Measurements from ENCODE around the gene DUSP10.
A peak's percentile ranks its signal among the peaks of the same experiment; 100 is the strongest.

DUSP10 gene

DNA sequence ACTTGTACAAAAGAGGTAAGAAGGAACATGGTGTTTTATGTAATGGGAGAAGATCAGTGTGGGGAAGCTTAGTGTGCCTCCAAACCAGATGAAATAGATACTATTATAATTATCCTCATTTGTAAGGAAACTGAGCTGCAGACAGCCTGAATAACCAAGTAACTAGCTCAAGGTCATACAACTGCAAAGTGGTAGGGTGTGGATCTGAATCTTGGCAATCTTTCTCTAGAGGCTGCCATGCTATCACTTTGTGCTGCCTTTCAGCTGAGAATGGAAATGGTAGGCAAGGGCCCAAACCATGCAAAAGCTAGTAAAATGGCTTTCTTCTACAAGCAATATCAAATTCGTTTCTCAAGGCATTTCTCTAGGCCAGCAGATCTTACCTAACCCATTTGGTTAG is 51.0 kb downstream of the DUSP10 start:
- no peak for DNase-seq

DNA sequence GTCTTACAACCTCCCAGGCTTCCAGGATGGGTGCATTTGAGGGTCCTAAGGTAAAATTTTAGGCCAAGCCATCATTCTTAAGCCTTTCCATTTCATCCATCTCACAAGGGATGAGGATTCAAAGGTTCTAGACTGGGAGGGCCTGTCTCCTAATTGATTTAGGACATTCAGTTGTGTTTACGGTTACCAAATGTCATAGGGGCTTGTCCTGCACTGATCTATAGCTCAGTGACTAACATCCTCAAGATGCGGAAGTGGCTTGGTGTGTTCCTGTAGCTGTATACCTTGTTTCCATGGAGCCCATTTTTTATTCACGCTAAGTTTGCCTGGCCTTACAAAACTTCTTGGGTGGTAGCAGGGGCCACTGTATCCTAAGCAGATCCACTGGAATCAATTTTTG is 52.8 kb downstream of the DUSP10 start:
- DNase-seq = no peak

- no peak for DNase-seq
These were observed 53.4 kb downstream of the DUSP10 start for GRCh38 chr1:221688488-221688843.

DNA sequence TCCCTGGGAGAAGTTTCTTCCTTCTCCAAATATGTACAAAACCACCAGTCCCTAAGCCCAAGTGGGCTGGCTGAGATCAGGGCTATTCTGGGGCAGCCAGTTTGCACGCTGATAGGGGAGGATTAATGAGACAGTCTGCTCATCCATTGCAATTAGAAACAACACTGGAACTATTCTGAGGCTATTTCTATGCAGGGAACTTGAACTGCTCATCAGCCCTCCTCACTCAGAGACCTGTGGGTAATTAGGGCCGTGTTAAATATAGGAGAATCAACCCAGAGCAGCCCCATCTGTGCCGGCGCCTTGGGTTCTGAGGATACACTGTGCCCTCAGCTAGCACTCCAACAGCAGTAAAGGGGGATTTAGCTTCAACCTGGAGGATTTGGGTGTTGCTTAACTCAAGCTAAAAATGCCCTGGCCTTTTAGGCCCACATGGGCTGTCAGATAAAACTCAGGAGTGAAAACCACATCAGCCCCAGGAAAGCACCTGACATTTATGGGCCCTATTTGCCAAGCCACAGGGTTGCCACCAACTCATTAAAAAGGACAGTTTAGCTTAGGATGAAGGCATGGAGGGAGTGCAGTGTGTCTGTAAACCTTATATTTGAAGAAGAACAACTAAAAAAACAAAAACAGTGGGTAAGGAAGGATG is 53.9 kb downstream of the DUSP10 start:
- DNase-seq = no peak

- DNase-seq = no peak
These were observed 58.2 kb downstream of the DUSP10 start for GRCh38 chr1:221683681-221684080.

DNA sequence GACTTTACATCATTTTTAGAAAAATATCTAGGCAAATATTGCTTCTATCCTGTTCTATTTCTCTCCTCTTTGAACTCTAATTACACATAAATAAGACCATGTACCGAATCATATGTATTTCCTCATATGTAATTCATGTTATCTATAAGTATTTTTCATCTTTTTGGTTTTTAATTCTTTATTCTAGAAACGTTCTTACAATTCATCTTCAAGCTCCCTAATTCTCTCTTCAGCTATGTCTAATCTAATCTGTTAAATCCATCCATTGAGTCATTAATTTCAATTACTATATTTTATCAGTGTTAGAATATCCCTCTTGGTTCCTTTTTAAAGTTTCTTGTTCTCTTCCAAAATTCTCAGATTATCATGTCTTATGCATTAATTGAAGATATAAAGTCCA is 61.8 kb downstream of the DUSP10 start:
- no peak for DNase-seq

DNA sequence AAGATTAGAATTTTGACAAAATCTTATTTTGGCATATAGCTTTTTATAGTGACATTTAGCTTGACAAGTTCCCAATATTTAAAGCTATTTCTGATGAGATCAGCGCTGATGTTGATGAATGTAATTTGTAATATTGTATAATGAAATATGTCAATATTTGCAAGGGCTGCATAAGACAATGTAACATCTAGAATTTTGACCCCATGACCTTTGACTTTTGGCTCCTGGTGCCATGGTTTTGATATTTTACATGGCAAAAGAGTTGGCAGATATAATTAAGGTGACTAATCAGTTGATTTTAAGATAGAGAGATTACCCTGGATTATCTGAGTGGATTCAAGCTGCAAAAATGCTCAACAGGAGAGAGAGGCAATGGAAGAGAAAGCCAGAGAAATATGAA is 63.9 kb downstream of the DUSP10 start:
- DNase-seq = no peak

DNA sequence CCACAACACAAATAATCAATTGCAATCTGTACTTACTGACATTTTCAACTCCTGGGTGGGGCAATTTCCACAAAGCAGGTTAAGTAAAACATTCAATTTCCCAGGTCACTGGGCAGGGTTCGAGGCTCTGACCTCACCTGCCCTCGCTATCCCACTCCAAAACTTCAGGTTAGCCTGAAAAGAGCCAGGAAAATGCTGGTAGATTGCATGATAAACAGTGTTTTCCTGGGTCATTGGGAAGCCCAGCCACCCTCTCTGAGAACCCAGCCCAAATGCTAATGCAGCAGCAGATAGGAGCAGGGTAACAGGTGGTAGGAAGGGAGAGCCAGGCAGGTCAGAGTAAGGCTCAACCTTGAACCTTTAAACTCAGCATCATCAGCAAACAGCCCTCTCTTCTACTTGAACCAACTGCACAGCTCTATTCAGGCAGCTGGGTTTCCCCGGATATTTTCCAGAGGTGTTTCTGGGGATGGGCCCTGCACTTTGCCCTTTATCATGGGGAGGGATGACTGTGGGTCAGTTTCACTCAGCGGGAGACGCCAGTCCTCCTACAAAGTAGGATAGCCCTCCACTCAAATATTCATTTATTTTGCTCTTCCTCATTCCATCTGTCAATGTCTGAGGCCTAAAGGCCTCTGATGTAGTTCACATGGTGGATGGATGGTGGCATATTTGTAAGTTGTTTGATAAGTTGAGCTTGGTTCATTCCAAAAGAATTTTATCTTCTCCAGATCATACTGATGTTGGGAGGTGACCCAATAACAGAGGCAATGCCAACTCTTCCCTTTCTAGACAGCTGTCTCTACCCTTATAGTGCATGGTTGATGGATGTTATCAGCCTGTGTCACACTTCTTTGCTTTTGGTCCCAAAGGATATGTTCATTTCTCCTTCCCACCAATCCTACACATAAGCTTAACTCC is 65.7 kb downstream of the DUSP10 start:
- DNase-seq = no peak

DNA sequence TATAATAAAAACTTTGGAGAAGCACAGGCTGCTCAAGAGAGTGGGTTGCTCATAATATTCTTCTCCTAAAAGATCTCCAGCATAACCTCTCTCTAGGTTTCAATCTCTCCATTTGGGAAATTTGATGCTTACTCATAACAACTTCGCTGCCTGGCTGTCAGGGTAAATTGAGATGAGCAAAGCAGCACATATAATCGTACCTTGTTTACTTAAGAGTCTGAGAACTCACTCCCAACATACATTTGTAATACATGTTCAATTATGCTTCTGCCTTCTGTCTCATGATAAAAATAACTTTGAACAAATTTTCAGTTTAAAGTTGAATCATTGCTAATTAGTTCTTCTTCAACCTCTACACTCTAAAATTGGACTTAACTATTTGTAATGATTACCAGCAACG is 68.9 kb downstream of the DUSP10 start:
- DNase-seq = no peak

- peak; percentile 20 for DNase-seq
These were observed 69.6 kb downstream of the DUSP10 start for GRCh38 chr1:221672239-221672645.

DNA sequence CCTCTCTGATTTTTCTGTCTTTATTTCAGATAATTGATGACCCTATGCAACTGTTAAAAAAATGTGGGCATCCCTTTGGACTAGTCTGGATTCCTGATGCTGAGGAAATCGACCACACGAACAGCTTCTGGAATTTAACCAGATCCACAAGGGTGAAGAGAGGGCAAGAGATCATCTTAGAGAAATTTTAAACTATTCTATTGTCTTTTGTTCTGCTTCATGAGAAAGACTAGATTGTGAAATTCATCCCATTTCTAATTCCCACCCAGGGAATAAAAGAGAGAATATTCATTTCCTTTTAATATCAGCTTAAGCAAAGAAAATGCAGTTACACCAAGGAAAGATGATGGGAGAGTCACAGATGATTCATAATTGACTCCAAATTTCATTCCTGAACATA is 71.8 kb downstream of the DUSP10 start:
- DNase-seq = no peak

- no peak for DNase-seq
These were observed 72.4 kb downstream of the DUSP10 start for GRCh38 chr1:221669441-221669840.

GRCh38 chr1:221667504-221667903 is 74.4 kb downstream of the DUSP10 start:
- DNase-seq = peak; percentile 51

DNA sequence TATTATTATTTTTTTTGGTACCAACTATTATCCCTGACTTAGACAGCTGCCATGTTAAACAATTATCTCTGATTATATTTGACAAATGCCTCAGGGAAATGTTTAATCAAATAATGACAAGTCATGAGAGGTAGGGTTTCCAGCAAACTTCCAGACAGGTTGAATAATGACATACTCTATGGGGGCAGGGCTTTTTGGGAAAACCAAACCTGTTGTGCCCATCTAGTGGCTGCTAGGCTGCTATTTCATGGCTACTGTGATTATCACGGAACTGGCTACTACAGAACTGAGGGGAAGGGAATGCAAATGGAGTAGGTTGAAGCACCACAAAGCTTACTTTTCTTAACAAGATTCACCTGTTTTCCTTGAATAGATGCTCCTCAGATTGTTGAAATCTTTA is 77.6 kb downstream of the DUSP10 start:
- DNase-seq = no peak

DNA sequence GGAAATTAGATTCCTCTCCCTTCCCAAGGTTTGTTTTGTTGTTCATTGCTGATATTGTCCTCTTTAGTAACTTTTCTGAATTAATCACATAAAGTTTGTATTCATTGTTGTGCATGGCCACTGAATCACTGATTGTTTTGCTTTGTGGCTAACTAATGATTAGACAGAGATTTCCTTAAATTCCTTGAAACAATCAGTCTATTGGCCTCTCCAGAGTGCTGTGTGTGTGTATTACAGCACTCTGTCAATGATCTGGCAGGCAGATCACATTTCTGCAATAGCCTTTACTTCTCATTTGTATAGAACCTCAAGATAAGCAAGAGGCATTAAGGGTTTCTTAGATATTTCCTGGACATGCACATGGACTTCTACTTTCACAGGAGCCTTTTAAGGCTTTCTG is 78.6 kb downstream of the DUSP10 start:
- DNase-seq = peak; percentile 28

GRCh38 chr1:221655766-221656305 is 86.1 kb downstream of the DUSP10 start:
- no peak for DNase-seq

All from kidney glomerular epithelial cell (primary cell).